HG03108 (cell line): ENCODE measurements around the gene EVA1C.
"Not testable (repeated sequence)": the region's sequence is repeated elsewhere in the genome, so short reads cannot be mapped to it uniquely, and the experiment has no call there.

Experiments
- ATAC-seq: cut with Tn5 transposase; IDR thresholded peaks from one replicate; pipeline ENCODE4 v1.9.1; 2021; ENCODE audit warnings: moderate library complexity; ENCODE audit not compliant: unreplicated experiment

Gene EVA1C

GRCh38 chr21:32457360-32457840, 44.9 kb downstream of the EVA1C start:
- ATAC-seq = no peak

- ATAC-seq = no peak
These were observed 45.5 kb downstream of the EVA1C start for GRCh38 chr21:32457962-32458361.

GRCh38 chr21:32459972-32460371, 47.5 kb downstream of the EVA1C start:
- ATAC-seq = no peak

- no peak for ATAC-seq
These were observed 49.0 kb downstream of the EVA1C start for GRCh38 chr21:32461503-32461902.

GRCh38 chr21:32462564-32462963, 50.1 kb downstream of the EVA1C start:
- not testable (repeated sequence) for ATAC-seq

- no peak for ATAC-seq
These were observed 50.9 kb downstream of the EVA1C start for GRCh38 chr21:32463367-32463766.

GRCh38 chr21:32463889-32464300, 51.4 kb downstream of the EVA1C start:
- ATAC-seq = no peak

- no peak for ATAC-seq
These were observed 54.8 kb downstream of the EVA1C start for GRCh38 chr21:32467291-32467690.

GRCh38 chr21:32468681-32469111, 56.2 kb downstream of the EVA1C start:
- no peak for ATAC-seq

- ATAC-seq = no peak
These were observed 57.1 kb downstream of the EVA1C start for GRCh38 chr21:32469628-32470027.

GRCh38 chr21:32470206-32470605, 57.7 kb downstream of the EVA1C start:
- no peak for ATAC-seq

- ATAC-seq = no peak
These were observed 60.6 kb downstream of the EVA1C start for GRCh38 chr21:32472890-32473765.

GRCh38 chr21:32474179-32475059, 61.9 kb downstream of the EVA1C start:
- ATAC-seq = no peak

GRCh38 chr21:32475162-32475812, 62.8 kb downstream of the EVA1C start:
- ATAC-seq = no peak

GRCh38 chr21:32476661-32477423, 64.3 kb downstream of the EVA1C start:
- no peak for ATAC-seq

GRCh38 chr21:32477424-32477745, 64.9 kb downstream of the EVA1C start:
- ATAC-seq = no peak

- ATAC-seq = no peak
These were observed 69.4 kb downstream of the EVA1C start for GRCh38 chr21:32481875-32482408.

- ATAC-seq = no peak
These were observed 70.2 kb downstream of the EVA1C start for GRCh38 chr21:32482565-32483292.

GRCh38 chr21:32483293-32483595, 70.7 kb downstream of the EVA1C start:
- no peak for ATAC-seq
